IMR-90 (cell line): ENCODE measurements around the gene FBRS. TPM values are rescaled to one million over a fixed set of nuclear protein-coding genes. Genes with fewer than 3 reads are reported as not detected.

Experiments used
- ATAC-seq: fragments of 200-7000 bp; cut with Tn5 transposase; 2 replicates; pipeline ENCODE4 v1.9.1; 2020; ENCODE audit warnings: low read depth, mild to moderate bottlenecking, moderate library complexity
- BruUV-seq: library from RNA; stranded (reverse); fragments of 400-500 nt; replicated peaks from 2 replicates; lab custom pipeline; 2021; lab: Mats Ljungman, UMichigan
- CTCF ChIA-PET: fragments of 300-600 bp; formaldehyde crosslinking; extraction: SDS; loops from one replicate; lab custom pipeline; 2021; ENCODE audit warnings: antibody characterized with exemption; lab: Yijun Ruan, JAX
- POLR2A ChIA-PET: fragments of 300-600 bp; sonication (Branson Sonifier 250); formaldehyde crosslinking; loops from one replicate; lab custom pipeline; 2022; ENCODE audit warnings: antibody characterized with exemption; ENCODE audit not compliant: unreplicated experiment; lab: Charles Lee
- DNase-seq: peaks from one replicate; pipeline ENCODE4 v3.0.0; 2013
- H2AFZ ChIP-seq: replicated peaks from 2 replicates; pipeline ENCODE3; 2013; ENCODE audit warnings: low read length, mild to moderate bottlenecking; ENCODE audit not compliant: poor library complexity
- H2AK5ac ChIP-seq: 2 replicates; pipeline ENCODE4 v1.6.1; 2013; ENCODE audit warnings: low read depth, low read length, inconsistent platforms
- H2AK9ac ChIP-seq: replicated peaks from 2 replicates; pipeline ENCODE3; 2013; ENCODE audit warnings: mild to moderate bottlenecking, low read depth, low read length, moderate library complexity; ENCODE audit not compliant: poor library complexity
- H2BK120ac ChIP-seq: 2 replicates; pipeline ENCODE4 v1.6.1; 2013; ENCODE audit warnings: low read depth, low read length, inconsistent platforms
- H2BK15ac ChIP-seq: 3 replicates; pipeline ENCODE4 v1.6.1; 2013; ENCODE audit warnings: low read depth, low read length, inconsistent platforms
- H2BK20ac ChIP-seq: 2 replicates; pipeline ENCODE4 v1.6.1; 2013; ENCODE audit warnings: low read depth, mild to moderate bottlenecking, inconsistent platforms, low read length, moderate library complexity
- H2BK5ac ChIP-seq: 2 replicates; pipeline ENCODE4 v1.6.1; 2013; ENCODE audit warnings: mild to moderate bottlenecking, low read depth, low read length, inconsistent platforms; ENCODE audit not compliant: poor library complexity, severe bottlenecking
- H3K14ac ChIP-seq: replicated peaks from 2 replicates; pipeline ENCODE4 v1.6.1; 2013; ENCODE audit warnings: low read depth, low read length, inconsistent platforms
- H3K18ac ChIP-seq: 2 replicates; pipeline ENCODE4 v1.6.1; 2013; ENCODE audit warnings: low read depth, low read length, control low read depth
- H3K23ac ChIP-seq: 2 replicates; pipeline ENCODE4 v1.6.1; 2013; ENCODE audit warnings: low read depth, low read length, inconsistent platforms
- H3K27ac ChIP-seq: 2 replicates; pipeline ENCODE4 v1.5.1; 2013; ENCODE audit warnings: mild to moderate bottlenecking, control low read depth, low read length; ENCODE audit not compliant: insufficient read depth
- H3K27me3 ChIP-seq: 2 replicates; pipeline ENCODE4 v1.6.1; 2013; ENCODE audit warnings: low read length; ENCODE audit not compliant: control insufficient read depth, insufficient read depth
- H3K36me3 ChIP-seq: 2 replicates; pipeline ENCODE4 v1.6.1; 2013; ENCODE audit warnings: low read length, mixed read lengths; ENCODE audit not compliant: control insufficient read depth, insufficient read depth
- H3K4ac ChIP-seq: 2 replicates; pipeline ENCODE4 v1.6.1; 2013; ENCODE audit warnings: low read depth, low read length, inconsistent platforms
- H3K4me1 ChIP-seq: 2 replicates; pipeline ENCODE4 v1.6.1; 2013; ENCODE audit warnings: low read length, mixed read lengths; ENCODE audit not compliant: control insufficient read depth, insufficient read depth
- H3K4me2 ChIP-seq: 2 replicates; pipeline ENCODE4 v1.6.1; 2013; ENCODE audit warnings: low read depth, mild to moderate bottlenecking, control low read depth, low read length, moderate library complexity
- H3K4me3 ChIP-seq: 2 replicates; pipeline ENCODE4 v1.5.1; 2013; ENCODE audit warnings: low read depth, mild to moderate bottlenecking, control low read depth, low read length, moderate library complexity; ENCODE audit not compliant: insufficient read depth
- H3K56ac ChIP-seq: 2 replicates; pipeline ENCODE4 v1.6.1; 2013; ENCODE audit warnings: low read length, inconsistent platforms; ENCODE audit not compliant: insufficient read depth; ENCODE audit errors: extremely low read depth
- H3K79me1 ChIP-seq, 2 experiments: 2 replicates each; pipeline ENCODE4 v1.6.1; 2013; ENCODE audit warnings: low read length in 2 of 2, inconsistent platforms in 1 of 2, low read depth in 1 of 2
- H3K9ac ChIP-seq: 2 replicates; pipeline ENCODE4 v1.6.1; 2013; ENCODE audit warnings: low read depth, low read length, control low read depth
- H3K9me1 ChIP-seq: 2 replicates; pipeline ENCODE4 v1.6.1; 2013; ENCODE audit warnings: low read length, inconsistent platforms; ENCODE audit not compliant: insufficient read depth
- H3K9me3 ChIP-seq: 2 replicates; pipeline ENCODE4 v1.6.1; 2013; ENCODE audit warnings: low read length; ENCODE audit not compliant: control insufficient read depth, insufficient read depth
- H4K20me1 ChIP-seq: 2 replicates; pipeline ENCODE4 v1.6.1; 2013; ENCODE audit warnings: low read length, inconsistent platforms; ENCODE audit not compliant: insufficient read depth
- H4K5ac ChIP-seq: 2 replicates; pipeline ENCODE4 v1.6.1; 2013; ENCODE audit warnings: mild to moderate bottlenecking, low read depth, low read length, control low read depth
- H4K8ac ChIP-seq, 2 experiments: 2 replicates each; pipeline ENCODE4 v1.6.1; 2013; ENCODE audit warnings: low read depth in 2 of 2, low read length in 2 of 2, control low read depth in 1 of 2, inconsistent platforms in 1 of 2
- H4K91ac ChIP-seq: 2 replicates; pipeline ENCODE4 v1.6.1; 2013; ENCODE audit warnings: low read depth, low read length, inconsistent platforms; ENCODE audit not compliant: insufficient read depth
- BHLHE40 ChIP-seq: fragments of 150-350 bp; IDR thresholded peaks from 2 replicates; pipeline ENCODE4 v1.6.1; 2016; ENCODE audit warnings: mild to moderate bottlenecking, low read depth, low read length
- CEBPB ChIP-seq: IDR thresholded peaks from 2 replicates; pipeline ENCODE4 v1.6.1; 2012; ENCODE audit warnings: low read depth, low read length, improper control_type of control experiment
- CHD1 ChIP-seq: IDR thresholded peaks from 2 replicates; pipeline ENCODE4 v1.6.1; 2012; ENCODE audit warnings: low read depth, low read length, improper control_type of control experiment
- FOS ChIP-seq: fragments of 150-350 bp; IDR thresholded peaks from 2 replicates; pipeline ENCODE4 v1.6.1; 2016; ENCODE audit warnings: low read depth, low read length
- MAFK ChIP-seq: IDR thresholded peaks from 2 replicates; pipeline ENCODE4 v1.6.1; 2012; ENCODE audit warnings: low read depth, low read length, improper control_type of control experiment
- NFE2L2 ChIP-seq: fragments of 150-350 bp; IDR thresholded peaks from 2 replicates; pipeline ENCODE4 v1.6.1; 2016; ENCODE audit warnings: low read depth, mild to moderate bottlenecking, low read length
- POLR2A ChIP-seq: IDR thresholded peaks from 2 replicates; pipeline ENCODE4 v1.6.1; 2012; ENCODE audit warnings: mild to moderate bottlenecking, low read depth, low read length
- RAD21 ChIP-seq: IDR thresholded peaks from 2 replicates; pipeline ENCODE4 v1.6.1; 2012; ENCODE audit warnings: low read length, improper control_type of control experiment
- RCOR1 ChIP-seq: IDR thresholded peaks from 2 replicates; pipeline ENCODE4 v1.6.1; 2012; ENCODE audit warnings: mild to moderate bottlenecking, low read length, improper control_type of control experiment; ENCODE audit not compliant: insufficient replicate concordance
- SMC3 ChIP-seq: fragments of 150-350 bp; IDR thresholded peaks from 2 replicates; pipeline ENCODE4 v1.6.1; 2016; ENCODE audit warnings: low read depth, mild to moderate bottlenecking, antibody characterized with exemption, low read length, moderate library complexity
- WGBS, 2 experiments: methylation state at CpG; one replicate each; pipeline versions ENCODE4 v1.1.5 to v1.1.7; 2013; ENCODE audit warnings: missing lambda C conversion rate in 2 of 2; ENCODE audit not compliant: insufficient read length in 1 of 2; ENCODE audit errors: extremely low coverage in 2 of 2; 5-methylcytosine and 5-hydroxymethylcytosine counted together
- dilution Hi-C: fragments of 300-500 bp; cut with HindIII; formaldehyde crosslinking; loops from one replicate; pipeline ENCODE4 v1.14.3; 2018; ENCODE audit warnings: low sequenced_read_pairs; ENCODE audit not compliant: unreplicated experiment
- in situ Hi-C: fragments of 300-500 bp; cut with MboI; formaldehyde crosslinking; loops from 3 replicates; pipeline ENCODE4 v1.14.3; 2019; ENCODE audit warnings: low sequenced_read_pairs, inconsistent platforms, mixed read lengths
- intact Hi-C: fragments of 100-400 bp; cut with micrococcal nuclease; formaldehyde crosslinking; loops from 2 replicates; pipeline ENCODE4 v1.10.0; 2022
- polyA plus RNA-seq, 3 experiments: library from polyadenylated mRNA; depleted of rRNA; stranded (reverse); fragments of >200 nt; gene quantifications; 2 replicates each; pipeline ENCODE4 v1.2.3, GENCODE V29; 2012; ENCODE audit warnings: low replicate concordance in 1 of 3
- total RNA-seq: library from RNA; depleted of rRNA; stranded (reverse); fragments of >200 nt; gene quantifications from 2 replicates; pipeline ENCODE4 v1.2.3, GENCODE V29; 2012
- TF ChIP-seq, protein P1 (sequence below): conservative IDR thresholded peaks from 2 replicates; pipeline ENCODE4 v1.5.1; 2012; ENCODE audit warnings: mild to moderate bottlenecking, low read depth, low read length, improper control_type of control experiment
- TF ChIP-seq, protein P2 (sequence below): fragments of 150-350 bp; IDR thresholded peaks from 2 replicates; pipeline ENCODE4 v1.6.1; 2016; ENCODE audit warnings: low read depth, mild to moderate bottlenecking, low read length, moderate library complexity, borderline replicate concordance

The FBRS gene
- total and polyA plus RNA-seq, 2 of the 4 experiments (the other 2 are of a cell fraction): 2.0 to 22.4 TPM

DNA sequence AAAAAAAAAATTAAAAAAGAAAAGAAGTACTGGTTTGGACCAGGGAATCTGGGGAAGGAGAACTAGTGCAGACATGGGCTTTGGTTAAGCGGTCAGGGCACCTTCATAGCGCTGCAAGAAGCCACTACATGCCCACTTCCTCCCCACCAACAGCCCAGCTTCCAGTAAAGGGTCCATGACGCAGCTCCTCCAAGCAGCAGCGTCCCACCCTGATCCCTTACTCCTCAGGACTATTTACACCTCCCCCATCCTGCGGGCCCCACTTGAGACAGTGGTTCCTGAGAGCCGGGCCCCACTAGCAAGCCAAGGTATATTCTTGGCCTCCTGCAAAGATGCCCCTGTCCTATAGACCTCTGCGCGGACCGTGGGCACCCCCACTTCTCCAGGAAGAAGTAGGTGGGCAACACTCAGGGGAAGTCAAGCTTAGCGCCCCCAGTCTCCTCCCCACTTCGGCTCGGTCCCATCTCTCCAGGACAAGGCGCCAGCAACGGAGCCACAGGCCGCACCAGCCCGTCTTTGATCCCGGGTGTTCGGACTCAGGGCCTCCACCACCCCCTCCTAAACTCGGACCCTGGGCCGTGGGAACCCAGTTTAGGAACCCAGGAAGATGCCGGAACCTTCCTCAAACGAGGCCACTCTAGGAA is 8.4 kb upstream of the FBRS start (continued):
- TF ChIP-seq RCOR1: no peak

DNA sequence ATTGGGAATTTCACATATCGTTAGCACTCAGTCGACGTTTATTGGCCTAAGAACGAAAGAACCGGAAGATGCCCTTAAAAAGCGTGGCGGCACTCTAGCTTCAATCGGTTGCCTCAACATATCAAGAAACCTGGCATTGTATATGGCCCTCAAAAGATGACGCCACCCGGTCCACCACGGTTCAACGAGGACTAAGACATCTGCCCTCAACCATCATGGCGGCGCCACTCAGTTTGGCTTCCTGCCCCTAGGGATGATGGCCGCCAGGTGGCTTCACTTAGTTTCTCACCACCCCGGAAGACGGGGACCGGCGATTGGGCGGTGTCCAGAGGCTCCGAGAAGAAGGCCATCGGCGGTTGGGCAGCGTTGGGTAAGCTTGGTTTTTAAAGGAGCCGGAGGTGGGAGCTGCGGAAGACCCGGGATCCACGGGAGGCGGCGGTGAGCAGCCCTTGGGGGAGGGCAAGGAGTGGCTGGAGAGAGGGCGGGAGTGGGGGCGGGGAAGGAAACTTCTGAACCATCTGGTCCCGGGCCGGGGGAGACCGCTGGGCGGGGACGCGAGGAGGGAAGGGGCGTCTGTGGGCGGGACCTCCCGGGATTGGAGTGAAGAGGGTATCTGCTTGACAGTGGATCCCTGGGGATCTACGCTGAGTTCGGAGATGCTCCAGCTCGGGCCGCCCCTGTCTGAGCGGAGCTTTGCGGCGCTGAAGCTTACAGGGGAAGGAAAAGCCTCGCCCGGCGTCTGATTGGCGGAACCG is 7.7 kb upstream of the FBRS start, which contains the start of gene PRR14:
PRR14 (plus strand) TSS at position 592 of the 755 bp plus-strand sequence. CDS start 686 bp downstream, outside the sequence.
- peaks cover 6% of the 10 kb centered on the region; the same call in 1 of the 2 replicates for H3K4me1 ChIP-seq
- WGBS, 2 experiments: 3% methylated on average over 33 of the region's 53 CpGs; no CpG with 5 or more reads in 1 of the 2 experiments
- DNase-seq (peak; percentile 99), ATAC-seq (peak; percentile 89)
- in situ Hi-C loops (no loop called here), intact Hi-C loops (loop anchor here (2.0 kb wide), 1 partner anchor 124 kb away; the partner anchor contains the start of gene ZNF768), dilution Hi-C loops (no loop called here)
- H2AK9ac ChIP-seq: peak within 1 kb of the TSS; percentile 88
- POLR2A ChIA-PET: no interaction called here
- H3K56ac ChIP-seq: peak within 1 kb of the TSS; percentile 63
- peak within 1 kb of the TSS; percentile 84 for H3K4me3 ChIP-seq
- H4K91ac ChIP-seq: peak within 1 kb of the TSS; percentile 78
- BruUV-seq: no TSS peak
- H2BK5ac ChIP-seq: peak within 1 kb of the TSS; percentile 74
- CTCF ChIA-PET: interaction anchor here (1.2 kb wide), 1 partner anchor 16 kb away, joined by 3 read pairs; no protein-coding TSS in a partner anchor
- peak within 1 kb of the TSS; percentile 99 for H4K5ac ChIP-seq
- peak within 1 kb of the TSS; percentile 73 for H3K27ac ChIP-seq
- H2BK20ac ChIP-seq: peak within 1 kb of the TSS; percentile 45; the same call in 1 of the 2 replicates
- H3K23ac ChIP-seq: peak within 1 kb of the TSS; percentile 83
- peak within 1 kb of the TSS; percentile 96 for H2AFZ ChIP-seq
- H3K27me3 ChIP-seq: no peaks in the 10 kb centered on the region
- H3K9me3 ChIP-seq: no peaks in the 10 kb centered on the region
- H3K79me1 ChIP-seq: peaks cover 14 to 30% of the 10 kb centered on the region in 2 experiments
- H3K14ac ChIP-seq: peak within 1 kb of the TSS; percentile 86
- H2AK5ac ChIP-seq: peak within 1 kb of the TSS; percentile 50
- H3K36me3 ChIP-seq: peaks cover 20% of the 10 kb centered on the region
- no peaks in the 10 kb centered on the region for H3K9me1 ChIP-seq
- peak within 1 kb of the TSS; percentile 95 for H3K4me2 ChIP-seq
- H4K8ac ChIP-seq: peak within 1 kb of the TSS; percentile 92 to 97
- peak within 1 kb of the TSS; percentile 82 for H3K9ac ChIP-seq
- peak within 1 kb of the TSS; percentile 50; the same call in 1 of the 3 replicates for H2BK15ac ChIP-seq
- H3K18ac ChIP-seq: peak within 1 kb of the TSS; percentile 68
- H3K4ac ChIP-seq: peak within 1 kb of the TSS; percentile 83
- peak within 1 kb of the TSS; percentile 78 for H2BK120ac ChIP-seq
- H4K20me1 ChIP-seq: no peaks in the 10 kb centered on the region
- TF ChIP-seq SMC3 (no peak), CHD1 (no peak), NFE2L2 (no peak), RCOR1 (no peak), BHLHE40 (no peak), FOS (peak; percentile 37; the same call in 1 of the 2 replicates), RAD21 (no peak), MAFK (no peak), CEBPB (peak; percentile 58), POLR2A (no peak; the same call in 1 of the 2 replicates)
- TF ChIP-seq, protein P1, sequence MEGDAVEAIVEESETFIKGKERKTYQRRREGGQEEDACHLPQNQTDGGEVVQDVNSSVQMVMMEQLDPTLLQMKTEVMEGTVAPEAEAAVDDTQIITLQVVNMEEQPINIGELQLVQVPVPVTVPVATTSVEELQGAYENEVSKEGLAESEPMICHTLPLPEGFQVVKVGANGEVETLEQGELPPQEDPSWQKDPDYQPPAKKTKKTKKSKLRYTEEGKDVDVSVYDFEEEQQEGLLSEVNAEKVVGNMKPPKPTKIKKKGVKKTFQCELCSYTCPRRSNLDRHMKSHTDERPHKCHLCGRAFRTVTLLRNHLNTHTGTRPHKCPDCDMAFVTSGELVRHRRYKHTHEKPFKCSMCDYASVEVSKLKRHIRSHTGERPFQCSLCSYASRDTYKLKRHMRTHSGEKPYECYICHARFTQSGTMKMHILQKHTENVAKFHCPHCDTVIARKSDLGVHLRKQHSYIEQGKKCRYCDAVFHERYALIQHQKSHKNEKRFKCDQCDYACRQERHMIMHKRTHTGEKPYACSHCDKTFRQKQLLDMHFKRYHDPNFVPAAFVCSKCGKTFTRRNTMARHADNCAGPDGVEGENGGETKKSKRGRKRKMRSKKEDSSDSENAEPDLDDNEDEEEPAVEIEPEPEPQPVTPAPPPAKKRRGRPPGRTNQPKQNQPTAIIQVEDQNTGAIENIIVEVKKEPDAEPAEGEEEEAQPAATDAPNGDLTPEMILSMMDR: peak; percentile 27
- TF ChIP-seq, protein P2, sequence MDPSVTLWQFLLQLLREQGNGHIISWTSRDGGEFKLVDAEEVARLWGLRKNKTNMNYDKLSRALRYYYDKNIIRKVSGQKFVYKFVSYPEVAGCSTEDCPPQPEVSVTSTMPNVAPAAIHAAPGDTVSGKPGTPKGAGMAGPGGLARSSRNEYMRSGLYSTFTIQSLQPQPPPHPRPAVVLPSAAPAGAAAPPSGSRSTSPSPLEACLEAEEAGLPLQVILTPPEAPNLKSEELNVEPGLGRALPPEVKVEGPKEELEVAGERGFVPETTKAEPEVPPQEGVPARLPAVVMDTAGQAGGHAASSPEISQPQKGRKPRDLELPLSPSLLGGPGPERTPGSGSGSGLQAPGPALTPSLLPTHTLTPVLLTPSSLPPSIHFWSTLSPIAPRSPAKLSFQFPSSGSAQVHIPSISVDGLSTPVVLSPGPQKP: peak; percentile 91
